ENCODE data around the gene IGFBPL1.

GRCh38 chr9:38404314-38404713, 19.9 kb downstream of the IGFBPL1 start:
- TF ChIP-seq ZNF70 (CRISPR knock-in tag; IDR thresholded peaks at IDR 0.05) (no peak), ZNF8 (CRISPR knock-in tag; IDR thresholded peaks at IDR 0.05) (no peak), RARB (CRISPR knock-in tag; IDR thresholded peaks at IDR 0.05) (no peak), ESRRG (CRISPR knock-in tag; IDR thresholded peaks at IDR 0.05) (no peak), PPARA (CRISPR knock-in tag; IDR thresholded peaks at IDR 0.05; ENCODE audit: borderline replicate concordance) (no peak), CSDC2 (CRISPR knock-in tag; IDR thresholded peaks at IDR 0.05) (no peak), ZFP3 (CRISPR knock-in tag; IDR thresholded peaks at IDR 0.05) (no peak)
- TF ChIP-seq, protein P1, sequence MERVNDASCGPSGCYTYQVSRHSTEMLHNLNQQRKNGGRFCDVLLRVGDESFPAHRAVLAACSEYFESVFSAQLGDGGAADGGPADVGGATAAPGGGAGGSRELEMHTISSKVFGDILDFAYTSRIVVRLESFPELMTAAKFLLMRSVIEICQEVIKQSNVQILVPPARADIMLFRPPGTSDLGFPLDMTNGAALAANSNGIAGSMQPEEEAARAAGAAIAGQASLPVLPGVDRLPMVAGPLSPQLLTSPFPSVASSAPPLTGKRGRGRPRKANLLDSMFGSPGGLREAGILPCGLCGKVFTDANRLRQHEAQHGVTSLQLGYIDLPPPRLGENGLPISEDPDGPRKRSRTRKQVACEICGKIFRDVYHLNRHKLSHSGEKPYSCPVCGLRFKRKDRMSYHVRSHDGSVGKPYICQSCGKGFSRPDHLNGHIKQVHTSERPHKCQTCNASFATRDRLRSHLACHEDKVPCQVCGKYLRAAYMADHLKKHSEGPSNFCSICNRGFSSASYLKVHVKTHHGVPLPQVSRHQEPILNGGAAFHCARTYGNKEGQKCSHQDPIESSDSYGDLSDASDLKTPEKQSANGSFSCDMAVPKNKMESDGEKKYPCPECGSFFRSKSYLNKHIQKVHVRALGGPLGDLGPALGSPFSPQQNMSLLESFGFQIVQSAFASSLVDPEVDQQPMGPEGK (CRISPR knock-in tag; IDR thresholded peaks at IDR 0.05; ENCODE audit: borderline replicate concordance): no peak
